Measurements from ENCODE around the gene CRY1. TPM values are rescaled to one million over a fixed set of nuclear protein-coding genes. Genes with fewer than 3 reads are reported as not detected.

CRY1 gene
- total RNA-seq, 4 donors from 2014 or later, result 7.8 to 39.1 (median 10.1) TPM

- WGBS, 2 donors, result 74 to 76% methylated on average over 5 of the region's 5 CpGs
- H3K4me3 ChIP-seq (ENCODE audit: low read depth, poor library complexity, severe bottlenecking), result no peak overlapping the region
- no peak for DNase-seq (ENCODE audit: low spot score in 2 of 2)
Observed at GRCh38 chr12:107126796-107127481, 33.6 kb upstream of the CRY1 start.

GRCh38 chr12:107125833-107126232 is 32.5 kb upstream of the CRY1 start:
- intact Hi-C loops (cut with DNase I; ENCODE audit: low total_unique reads), result no loop called here
- no peak for TF ChIP-seq CTCF (IDR thresholded peaks at IDR 0.05)
- no peak for TF ChIP-seq POLR2A (IDR thresholded peaks at IDR 0.05)
- H3K4me3 ChIP-seq (ENCODE audit: low read depth, poor library complexity, severe bottlenecking), result no peak overlapping the region
- 66 to 73% methylated on average over 3 of the region's 3 CpGs for WGBS, 2 donors
- DNase-seq (ENCODE audit: low spot score in 2 of 2), result no peak

More at GRCh38 chr12:107126796-107127481, 33.6 kb upstream of the CRY1 start:
- TF ChIP-seq POLR2A (IDR thresholded peaks at IDR 0.05) (no peak), CTCF (IDR thresholded peaks at IDR 0.05) (no peak)
- intact Hi-C loops (cut with DNase I; ENCODE audit: low total_unique reads), result no loop called here

- intact Hi-C loops (cut with DNase I; ENCODE audit: low total_unique reads), result no loop called here
- WGBS, 2 donors, result 57 to 66% methylated on average over 3 of the region's 3 CpGs
- no peak for DNase-seq (ENCODE audit: low spot score in 2 of 2)
Observed at GRCh38 chr12:107122452-107122958, 29.2 kb upstream of the CRY1 start.

GRCh38 chr12:107119091-107119490 is 25.7 kb upstream of the CRY1 start:
- WGBS, 2 donors, result 62 to 86% methylated on average over 3 of the region's 3 CpGs
- no peak for TF ChIP-seq CTCF (IDR thresholded peaks at IDR 0.05)
- TF ChIP-seq POLR2A (IDR thresholded peaks at IDR 0.05), result no peak
- no peak for DNase-seq (ENCODE audit: low spot score in 2 of 2)
- intact Hi-C loops (cut with DNase I; ENCODE audit: low total_unique reads), result no loop called here
- no peak overlapping the region for H3K4me3 ChIP-seq (ENCODE audit: low read depth, poor library complexity, severe bottlenecking)

More at GRCh38 chr12:107122452-107122958, 29.2 kb upstream of the CRY1 start:
- no peak for TF ChIP-seq CTCF (IDR thresholded peaks at IDR 0.05)
- TF ChIP-seq POLR2A (IDR thresholded peaks at IDR 0.05), result no peak
- no peak overlapping the region for H3K4me3 ChIP-seq (ENCODE audit: low read depth, poor library complexity, severe bottlenecking)

DNA sequence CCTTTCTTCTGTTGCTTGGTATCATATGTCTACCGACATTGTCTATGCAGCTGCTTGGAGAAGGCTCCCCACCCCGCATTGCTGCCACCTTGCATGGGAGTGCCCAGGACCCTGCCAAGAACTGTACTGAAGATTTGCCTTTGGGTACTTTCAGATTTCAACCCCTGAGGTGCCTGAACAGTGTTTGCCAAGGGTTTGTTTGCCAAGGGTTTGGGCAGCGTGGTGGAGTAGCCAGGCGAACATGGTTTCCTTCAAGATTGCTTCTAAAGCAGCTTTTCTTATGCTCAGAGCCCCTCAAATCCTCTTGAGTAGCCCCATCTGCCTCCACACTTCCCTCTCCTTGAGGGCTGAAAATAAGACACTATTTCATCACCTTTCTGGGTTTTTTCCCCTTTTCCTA is 25.3 kb upstream of the CRY1 start:
- 76 to 79% methylated on average over 4 of the region's 4 CpGs for WGBS, 2 donors

More for the DNA sequence above, 25.3 kb upstream of the CRY1 start:
- DNase-seq (ENCODE audit: low spot score in 2 of 2), result no peak
- H3K4me3 ChIP-seq (ENCODE audit: low read depth, poor library complexity, severe bottlenecking), result no peak overlapping the region
- no peak for TF ChIP-seq CTCF (IDR thresholded peaks at IDR 0.05)
- no peak for TF ChIP-seq POLR2A (IDR thresholded peaks at IDR 0.05)
- intact Hi-C loops (cut with DNase I; ENCODE audit: low total_unique reads), result no loop called here
